ENCODE results near the gene WDR37.

DNA sequence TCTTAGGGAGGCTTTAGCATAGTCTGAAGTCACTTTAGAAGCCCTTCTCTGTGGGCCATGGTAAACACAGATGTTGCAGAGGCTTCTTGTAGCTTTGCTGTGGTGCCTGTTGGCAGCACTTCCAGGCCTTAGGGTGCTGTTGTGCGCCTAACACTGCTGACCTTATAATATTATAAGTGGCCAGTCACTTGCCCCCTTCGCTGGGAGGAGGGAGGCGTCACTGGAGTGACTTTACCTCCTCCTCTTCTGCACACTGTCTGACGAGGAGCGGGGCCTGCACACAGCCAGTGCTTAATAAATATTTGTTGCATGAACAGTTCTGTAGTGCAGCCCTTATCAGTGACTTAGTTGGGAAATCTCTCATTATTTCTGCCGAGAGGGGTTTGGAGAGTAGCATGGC, 63.3 kb downstream of the WDR37 start:
- TF ChIP-seq, protein P1, sequence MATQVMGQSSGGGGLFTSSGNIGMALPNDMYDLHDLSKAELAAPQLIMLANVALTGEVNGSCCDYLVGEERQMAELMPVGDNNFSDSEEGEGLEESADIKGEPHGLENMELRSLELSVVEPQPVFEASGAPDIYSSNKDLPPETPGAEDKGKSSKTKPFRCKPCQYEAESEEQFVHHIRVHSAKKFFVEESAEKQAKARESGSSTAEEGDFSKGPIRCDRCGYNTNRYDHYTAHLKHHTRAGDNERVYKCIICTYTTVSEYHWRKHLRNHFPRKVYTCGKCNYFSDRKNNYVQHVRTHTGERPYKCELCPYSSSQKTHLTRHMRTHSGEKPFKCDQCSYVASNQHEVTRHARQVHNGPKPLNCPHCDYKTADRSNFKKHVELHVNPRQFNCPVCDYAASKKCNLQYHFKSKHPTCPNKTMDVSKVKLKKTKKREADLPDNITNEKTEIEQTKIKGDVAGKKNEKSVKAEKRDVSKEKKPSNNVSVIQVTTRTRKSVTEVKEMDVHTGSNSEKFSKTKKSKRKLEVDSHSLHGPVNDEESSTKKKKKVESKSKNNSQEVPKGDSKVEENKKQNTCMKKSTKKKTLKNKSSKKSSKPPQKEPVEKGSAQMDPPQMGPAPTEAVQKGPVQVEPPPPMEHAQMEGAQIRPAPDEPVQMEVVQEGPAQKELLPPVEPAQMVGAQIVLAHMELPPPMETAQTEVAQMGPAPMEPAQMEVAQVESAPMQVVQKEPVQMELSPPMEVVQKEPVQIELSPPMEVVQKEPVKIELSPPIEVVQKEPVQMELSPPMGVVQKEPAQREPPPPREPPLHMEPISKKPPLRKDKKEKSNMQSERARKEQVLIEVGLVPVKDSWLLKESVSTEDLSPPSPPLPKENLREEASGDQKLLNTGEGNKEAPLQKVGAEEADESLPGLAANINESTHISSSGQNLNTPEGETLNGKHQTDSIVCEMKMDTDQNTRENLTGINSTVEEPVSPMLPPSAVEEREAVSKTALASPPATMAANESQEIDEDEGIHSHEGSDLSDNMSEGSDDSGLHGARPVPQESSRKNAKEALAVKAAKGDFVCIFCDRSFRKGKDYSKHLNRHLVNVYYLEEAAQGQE (IDR thresholded peaks at IDR 0.05; ENCODE audit: insufficient read depth in 1 of 2, low read depth in 2 of 2, low read length in 1 of 2) = no peak
- TF ChIP-seq CTCF (IDR thresholded peaks at IDR 0.05) (no peak), POLR2AphosphoS5 (IDR thresholded peaks at IDR 0.05; ENCODE audit: low read depth, low read length) (no peak)
